ENCODE results near the gene DIP2C. TPM values are rescaled to one million over a fixed set of nuclear protein-coding genes. Genes with fewer than 3 reads are reported as not detected.

DIP2C gene
- total and polyA plus RNA-seq, 2 donors from 2014 or later: 6.2 to 22.6 TPM

DNA sequence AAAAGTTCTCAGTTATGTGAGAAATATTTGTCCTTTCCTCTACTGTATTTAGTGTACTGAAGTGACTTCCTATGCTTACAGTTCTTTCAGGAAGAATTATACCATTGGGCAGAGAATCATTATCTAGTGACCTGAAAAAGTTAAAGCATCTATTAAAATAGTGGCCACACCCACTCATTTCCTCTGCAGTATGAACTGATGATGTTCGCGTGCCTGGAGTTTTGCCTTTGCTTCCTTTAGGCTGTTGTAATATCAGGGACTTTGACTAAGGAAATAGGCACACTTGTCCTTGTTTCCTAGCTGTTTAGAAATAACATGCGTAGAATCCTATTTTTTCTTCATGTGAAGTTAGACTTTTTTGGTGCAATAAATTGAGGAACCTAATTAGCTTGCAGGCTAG, 453.6 kb downstream of the DIP2C start:
- DNase-seq (peak in 1 of 5 donors; percentile 7), FAIRE-seq (no peak)
- TF ChIP-seq, protein P1, sequence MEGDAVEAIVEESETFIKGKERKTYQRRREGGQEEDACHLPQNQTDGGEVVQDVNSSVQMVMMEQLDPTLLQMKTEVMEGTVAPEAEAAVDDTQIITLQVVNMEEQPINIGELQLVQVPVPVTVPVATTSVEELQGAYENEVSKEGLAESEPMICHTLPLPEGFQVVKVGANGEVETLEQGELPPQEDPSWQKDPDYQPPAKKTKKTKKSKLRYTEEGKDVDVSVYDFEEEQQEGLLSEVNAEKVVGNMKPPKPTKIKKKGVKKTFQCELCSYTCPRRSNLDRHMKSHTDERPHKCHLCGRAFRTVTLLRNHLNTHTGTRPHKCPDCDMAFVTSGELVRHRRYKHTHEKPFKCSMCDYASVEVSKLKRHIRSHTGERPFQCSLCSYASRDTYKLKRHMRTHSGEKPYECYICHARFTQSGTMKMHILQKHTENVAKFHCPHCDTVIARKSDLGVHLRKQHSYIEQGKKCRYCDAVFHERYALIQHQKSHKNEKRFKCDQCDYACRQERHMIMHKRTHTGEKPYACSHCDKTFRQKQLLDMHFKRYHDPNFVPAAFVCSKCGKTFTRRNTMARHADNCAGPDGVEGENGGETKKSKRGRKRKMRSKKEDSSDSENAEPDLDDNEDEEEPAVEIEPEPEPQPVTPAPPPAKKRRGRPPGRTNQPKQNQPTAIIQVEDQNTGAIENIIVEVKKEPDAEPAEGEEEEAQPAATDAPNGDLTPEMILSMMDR (IDR thresholded peaks at IDR 0.05; ENCODE audit: borderline replicate concordance, extremely low read depth, insufficient read depth): no peak
- no peaks in the 10 kb centered on the region for H3K27me3 ChIP-seq (ENCODE audit: control insufficient read depth, insufficient read depth, low read length)
- no peak overlapping the region for H3K9ac ChIP-seq (ENCODE audit: low read length in 3 of 3)
- H3K9me3 ChIP-seq (ENCODE audit: control insufficient read depth in 2 of 3, insufficient read depth in 1 of 3, low read length in 3 of 3): no peaks in the 10 kb centered on the region
- no peak overlapping the region for H3K4me3 ChIP-seq (ENCODE audit: low read length in 3 of 3)
- H3K4me1 ChIP-seq (ENCODE audit: control insufficient read depth in 2 of 3, insufficient read depth in 2 of 3, low read depth in 1 of 3, low read length in 3 of 3): no peaks in the 10 kb centered on the region
- H3K36me3 ChIP-seq (ENCODE audit: control insufficient read depth in 2 of 3, insufficient read depth in 3 of 3, low read length in 3 of 3): peaks cover 0 to 16% (median 6%) of the 10 kb centered on the region in 3 donors
- no peak overlapping the region for H3K27ac ChIP-seq (ENCODE audit: low read depth in 2 of 2, low read length in 2 of 2)
- intact Hi-C loops (cut with DNase I): no loop called here

DNA sequence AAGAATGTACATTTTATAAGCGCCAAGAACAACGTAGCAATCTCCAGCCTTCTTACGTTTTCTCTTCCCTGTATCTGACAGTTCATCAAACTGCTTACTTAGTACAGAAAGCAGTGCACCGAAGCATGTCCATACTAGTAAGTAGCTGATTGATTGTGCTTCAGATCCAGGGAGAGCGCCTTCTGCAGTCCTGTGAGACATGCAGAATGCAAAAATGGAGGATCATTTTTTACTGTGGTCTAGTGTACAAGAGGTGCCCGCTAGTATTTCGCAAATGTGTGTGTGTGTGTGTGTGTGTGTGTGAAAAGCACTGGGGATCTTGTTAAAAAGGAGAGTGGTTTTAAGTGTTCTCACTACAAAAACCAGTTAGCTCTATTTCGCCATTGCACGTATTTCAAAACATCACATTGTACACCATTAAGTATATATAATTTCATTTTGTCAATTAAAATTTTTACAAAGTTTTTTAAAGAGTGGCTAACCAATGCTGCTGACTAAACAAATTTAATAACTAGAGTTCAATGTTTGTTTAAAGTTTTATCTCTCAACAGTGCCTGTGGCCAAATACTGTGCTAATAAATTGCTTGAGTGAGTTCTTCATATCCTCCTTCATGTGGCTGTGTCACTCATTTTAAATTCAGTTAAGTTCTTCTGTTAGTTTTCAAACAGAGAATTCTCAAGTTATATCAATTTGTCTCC, 454.6 kb downstream of the DIP2C start:
- TF ChIP-seq, protein P1 (IDR thresholded peaks at IDR 0.05; ENCODE audit: borderline replicate concordance, extremely low read depth, insufficient read depth): no peak
- Histone ChIP-seq H3K27me3 (ENCODE audit: control insufficient read depth, insufficient read depth, low read length) (no peaks in the 10 kb centered on the region), H3K9me3 (ENCODE audit: control insufficient read depth in 2 of 3, insufficient read depth in 1 of 3, low read length in 3 of 3) (no peaks in the 10 kb centered on the region), H3K36me3 (ENCODE audit: control insufficient read depth in 2 of 3, insufficient read depth in 3 of 3, low read length in 3 of 3) (peaks cover 0 to 9% (median 5%) of the 10 kb centered on the region in 3 donors), H3K4me1 (ENCODE audit: control insufficient read depth in 2 of 3, insufficient read depth in 2 of 3, low read depth in 1 of 3, low read length in 3 of 3) (no peaks in the 10 kb centered on the region), H3K9ac (ENCODE audit: low read length in 3 of 3) (no peak overlapping the region), H3K4me3 (ENCODE audit: low read length in 3 of 3) (no peak overlapping the region), H3K27ac (ENCODE audit: low read depth in 2 of 2, low read length in 2 of 2) (no peak overlapping the region)
- FAIRE-seq: no peak
- intact Hi-C loops (cut with DNase I): no loop called here
- DNase-seq: peak in 2 of 5 donors; percentile 4

DNA sequence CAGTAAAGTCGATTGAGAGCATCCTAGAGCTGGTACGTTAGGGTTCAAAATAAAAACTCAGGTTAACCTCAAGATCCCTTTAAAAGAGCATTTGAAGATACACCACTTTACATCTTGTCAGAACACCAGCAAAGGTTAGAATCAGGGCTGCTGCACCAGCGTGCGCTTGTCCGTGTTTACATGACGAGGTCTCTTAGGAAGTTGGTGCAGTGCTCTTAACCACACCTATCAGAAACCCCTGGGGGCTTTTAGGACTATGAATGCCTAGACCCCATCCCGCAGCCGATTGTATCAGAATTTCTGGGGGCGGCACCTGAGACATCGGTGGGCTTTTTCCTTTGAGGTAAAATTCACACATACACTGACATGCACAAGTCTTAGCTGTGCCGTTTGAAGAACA, 456.6 kb downstream of the DIP2C start:
- H3K9ac ChIP-seq (ENCODE audit: low read length in 3 of 3): no peak overlapping the region
- FAIRE-seq (no peak), DNase-seq (no peak)
- TF ChIP-seq, protein P1 (IDR thresholded peaks at IDR 0.05; ENCODE audit: borderline replicate concordance, extremely low read depth, insufficient read depth): no peak
- H3K36me3 ChIP-seq (ENCODE audit: control insufficient read depth in 2 of 3, insufficient read depth in 3 of 3, low read length in 3 of 3): no peaks in the 10 kb centered on the region
- H3K27me3 ChIP-seq (ENCODE audit: control insufficient read depth, insufficient read depth, low read length): no peaks in the 10 kb centered on the region
- no peak overlapping the region for H3K27ac ChIP-seq (ENCODE audit: low read depth in 2 of 2, low read length in 2 of 2)
- intact Hi-C loops (cut with DNase I): no loop called here
- no peaks in the 10 kb centered on the region for H3K9me3 ChIP-seq (ENCODE audit: control insufficient read depth in 2 of 3, insufficient read depth in 1 of 3, low read length in 3 of 3)
- H3K4me1 ChIP-seq (ENCODE audit: control insufficient read depth in 2 of 3, insufficient read depth in 2 of 3, low read depth in 1 of 3, low read length in 3 of 3): no peaks in the 10 kb centered on the region
- H3K4me3 ChIP-seq (ENCODE audit: low read length in 3 of 3): no peak overlapping the region

Data from kidney (tissue), 14 donors.